Smooth muscle cell (in vitro differentiated cells): Measurements from ENCODE around the gene SKAP1. TPM values are rescaled to one million over a fixed set of nuclear protein-coding genes. Genes with fewer than 3 reads are reported as not detected.

Source experiments
- DNase-seq: peaks from one replicate; lab custom pipeline; 2025; ENCODE audit not compliant: unreplicated experiment; lab: John Stamatoyannopoulos, UW
- H2AFZ ChIP-seq: fragments of 200-600 bp; sonication (generic); 2 replicates; pipeline ENCODE4 v1.6.0; 2016; ENCODE audit warnings: antibody characterized with exemption, low read depth, mild to moderate bottlenecking
- H3F3A ChIP-seq: fragments of 200-600 bp; sonication (generic); 2 replicates; pipeline ENCODE4 v1.6.0; 2017; ENCODE audit warnings: antibody characterized with exemption, low read depth
- H3K27ac ChIP-seq: fragments of 200-600 bp; sonication (generic); 2 replicates; pipeline ENCODE4 v1.5.1; 2016; ENCODE audit warnings: low read depth, mild to moderate bottlenecking
- H3K27me3 ChIP-seq: fragments of 200-600 bp; sonication (generic); 2 replicates; pipeline ENCODE4 v1.6.1; 2016; ENCODE audit warnings: low read depth, mild to moderate bottlenecking
- H3K36me3 ChIP-seq: fragments of 200-600 bp; sonication (generic); 2 replicates; pipeline ENCODE4 v1.5.1; 2016; ENCODE audit warnings: low read depth
- H3K4me1 ChIP-seq: fragments of 200-600 bp; sonication (generic); 2 replicates; pipeline ENCODE4 v1.5.1; 2016; ENCODE audit warnings: low read depth
- H3K4me2 ChIP-seq: fragments of 200-600 bp; sonication (generic); 2 replicates; pipeline ENCODE4 v1.6.0; 2016; ENCODE audit warnings: mild to moderate bottlenecking
- H3K4me3 ChIP-seq: fragments of 200-600 bp; sonication (generic); 2 replicates; pipeline ENCODE4 v1.5.1; 2016; ENCODE audit warnings: mild to moderate bottlenecking
- H3K79me2 ChIP-seq: fragments of 200-600 bp; sonication (generic); 2 replicates; pipeline ENCODE4 v1.6.0; 2016; ENCODE audit warnings: low read depth, mild to moderate bottlenecking
- H3K9ac ChIP-seq: fragments of 200-600 bp; sonication (generic); 2 replicates; pipeline ENCODE4 v1.6.0; 2016; ENCODE audit warnings: low read depth
- H3K9me3 ChIP-seq: fragments of 200-600 bp; sonication (generic); replicated peaks from 2 replicates; pipeline ENCODE4 v1.5.1; 2016; ENCODE audit warnings: low read depth
- H4K20me1 ChIP-seq: fragments of 200-600 bp; sonication (generic); 2 replicates; pipeline ENCODE4 v1.6.0; 2016; ENCODE audit warnings: low read depth
- WGBS: methylation state at CpG from one replicate; pipeline ENCODE4 v1.1.7; 2016; ENCODE audit warnings: low lambda C conversion rate; 5-methylcytosine and 5-hydroxymethylcytosine counted together
- polyA plus RNA-seq: library from polyadenylated mRNA; unstranded; fragments of >200 nt; fragmentation: Nextera tagmentation; extraction: Ambion mirVana; gene quantifications from 2 replicates; pipeline ENCODE4 v1.2.1, GENCODE V29; 2016
- total RNA-seq: library from RNA; depleted of rRNA; stranded (reverse); fragments of >200 nt; gene quantifications from 2 replicates; pipeline ENCODE4 v1.2.3, GENCODE V29; 2014
- TF ChIP-seq, protein P1 (sequence below): fragments of 200-600 bp; sonication (generic); IDR thresholded peaks from 2 replicates; pipeline ENCODE4 v1.5.1; 2017; ENCODE audit warnings: borderline replicate concordance, mild to moderate bottlenecking, antibody characterized with exemption; ENCODE audit not compliant: insufficient read depth, poor library complexity, severe bottlenecking

The SKAP1 gene
- total and polyA plus RNA-seq, 2 experiments from 2014 or later: not detected

DNA sequence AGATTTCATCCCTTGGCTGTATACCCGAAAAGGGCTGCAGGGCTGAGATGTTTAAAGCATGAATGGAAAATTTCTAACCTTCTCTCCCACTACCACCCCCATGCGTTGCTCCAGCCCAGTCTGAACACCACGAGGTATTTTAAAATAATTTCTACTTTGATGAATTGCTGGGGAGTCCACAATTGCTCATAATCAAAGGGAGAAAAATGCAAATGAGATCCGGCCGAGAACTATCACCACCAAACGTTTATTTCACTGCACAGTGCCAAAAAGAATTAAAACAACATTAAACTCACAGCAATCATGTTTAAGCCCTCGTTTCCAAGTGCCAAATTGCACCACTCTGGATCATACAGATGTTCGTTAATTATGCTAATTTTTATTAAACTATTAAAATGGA lies 285.8 kb downstream of the SKAP1 start:
- Histone ChIP-seq H3K4me3 (no peak overlapping the region), H3K4me2 (no peak overlapping the region), H3K4me1 (no peaks in the 10 kb centered on the region), H3K27me3 (peaks cover 57% of the 10 kb centered on the region), H4K20me1 (no peaks in the 10 kb centered on the region), H3K27ac (no peak overlapping the region), H2AFZ (no peak overlapping the region), H3K9me3 (no peaks in the 10 kb centered on the region), H3K9ac (no peak overlapping the region), H3K79me2 (no peaks in the 10 kb centered on the region), H3K36me3 (no peaks in the 10 kb centered on the region), H3F3A (no peaks in the 10 kb centered on the region)
- TF ChIP-seq, protein P1, sequence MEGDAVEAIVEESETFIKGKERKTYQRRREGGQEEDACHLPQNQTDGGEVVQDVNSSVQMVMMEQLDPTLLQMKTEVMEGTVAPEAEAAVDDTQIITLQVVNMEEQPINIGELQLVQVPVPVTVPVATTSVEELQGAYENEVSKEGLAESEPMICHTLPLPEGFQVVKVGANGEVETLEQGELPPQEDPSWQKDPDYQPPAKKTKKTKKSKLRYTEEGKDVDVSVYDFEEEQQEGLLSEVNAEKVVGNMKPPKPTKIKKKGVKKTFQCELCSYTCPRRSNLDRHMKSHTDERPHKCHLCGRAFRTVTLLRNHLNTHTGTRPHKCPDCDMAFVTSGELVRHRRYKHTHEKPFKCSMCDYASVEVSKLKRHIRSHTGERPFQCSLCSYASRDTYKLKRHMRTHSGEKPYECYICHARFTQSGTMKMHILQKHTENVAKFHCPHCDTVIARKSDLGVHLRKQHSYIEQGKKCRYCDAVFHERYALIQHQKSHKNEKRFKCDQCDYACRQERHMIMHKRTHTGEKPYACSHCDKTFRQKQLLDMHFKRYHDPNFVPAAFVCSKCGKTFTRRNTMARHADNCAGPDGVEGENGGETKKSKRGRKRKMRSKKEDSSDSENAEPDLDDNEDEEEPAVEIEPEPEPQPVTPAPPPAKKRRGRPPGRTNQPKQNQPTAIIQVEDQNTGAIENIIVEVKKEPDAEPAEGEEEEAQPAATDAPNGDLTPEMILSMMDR: no peak
- WGBS: 78% methylated on average over 8 of the region's 8 CpGs
- no peak for DNase-seq

GRCh38 chr17:48143629-48144028 lies 286.4 kb downstream of the SKAP1 start:
- Histone ChIP-seq H3K4me1 (no peaks in the 10 kb centered on the region), H3K4me3 (no peak overlapping the region), H3K79me2 (no peaks in the 10 kb centered on the region), H3K9me3 (no peaks in the 10 kb centered on the region), H3K27ac (no peak overlapping the region), H3K9ac (no peak overlapping the region), H3F3A (no peaks in the 10 kb centered on the region), H2AFZ (no peak overlapping the region), H3K27me3 (peaks cover 51% of the 10 kb centered on the region), H3K4me2 (no peak overlapping the region), H4K20me1 (no peaks in the 10 kb centered on the region), H3K36me3 (no peaks in the 10 kb centered on the region)
- 74% methylated on average over 6 of the region's 6 CpGs for WGBS
- TF ChIP-seq, protein P1: no peak
- DNase-seq: no peak

DNA sequence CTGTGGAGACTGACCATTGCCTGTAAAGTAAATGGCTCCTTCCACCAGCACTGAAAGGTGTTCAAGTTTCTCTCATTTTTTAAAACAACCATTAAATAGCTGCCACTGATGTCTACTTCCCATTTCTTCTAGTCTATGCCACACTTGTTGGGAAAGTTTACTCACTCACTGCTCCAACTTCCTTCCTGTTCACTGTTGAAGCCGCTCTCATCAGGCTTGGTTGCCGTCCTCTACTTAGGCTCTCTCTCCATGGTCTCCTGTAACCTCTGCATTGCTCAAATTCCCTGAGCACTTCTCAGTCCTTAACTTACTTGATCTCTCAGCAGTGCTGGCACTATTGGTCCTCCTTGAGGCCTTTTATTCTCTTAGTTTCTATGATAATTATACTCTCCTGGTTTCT lies 290.1 kb downstream of the SKAP1 start:
- H3K4me1 ChIP-seq: no peaks in the 10 kb centered on the region
- H3K9ac ChIP-seq: no peak overlapping the region
- no peaks in the 10 kb centered on the region for H3F3A ChIP-seq
- H3K36me3 ChIP-seq: no peaks in the 10 kb centered on the region
- WGBS: 68% methylated on average over 2 of the region's 2 CpGs
- TF ChIP-seq, protein P1: no peak
- no peak for DNase-seq
- no peaks in the 10 kb centered on the region for H3K9me3 ChIP-seq
- H2AFZ ChIP-seq: no peak overlapping the region
- H3K79me2 ChIP-seq: no peaks in the 10 kb centered on the region
- peaks cover 26% of the 10 kb centered on the region for H3K27me3 ChIP-seq
- H3K4me2 ChIP-seq: no peak overlapping the region
- no peak overlapping the region for H3K4me3 ChIP-seq
- no peak overlapping the region for H3K27ac ChIP-seq
- no peaks in the 10 kb centered on the region for H4K20me1 ChIP-seq

GRCh38 chr17:48137656-48138055 lies 292.4 kb downstream of the SKAP1 start:
- H2AFZ ChIP-seq: no peak overlapping the region
- H3K4me3 ChIP-seq: no peak overlapping the region

More at GRCh38 chr17:48137656-48138055, 292.4 kb downstream of the SKAP1 start:
- Histone ChIP-seq H3K27me3 (peaks cover 8% of the 10 kb centered on the region), H3K4me1 (no peaks in the 10 kb centered on the region), H4K20me1 (no peaks in the 10 kb centered on the region), H3K9me3 (no peaks in the 10 kb centered on the region), H3K9ac (no peak overlapping the region), H3K27ac (no peak overlapping the region), H3K36me3 (no peaks in the 10 kb centered on the region), H3K79me2 (no peaks in the 10 kb centered on the region), H3K4me2 (no peak overlapping the region), H3F3A (no peaks in the 10 kb centered on the region)
- WGBS: 54% methylated on average over 1 of the region's 1 CpG
- TF ChIP-seq, protein P1: no peak
- DNase-seq: no peak
